ENCODE results near the gene ESD. TPM values are rescaled to one million over a fixed set of nuclear protein-coding genes. Genes with fewer than 3 reads are reported as not detected.

Gene ESD
- total RNA-seq, 1 donor from 2014 or later: 88.4 TPM

- Histone ChIP-seq H3K27ac (no peak overlapping the region), H3K36me3 (no peaks in the 10 kb centered on the region), H3K27me3 (no peaks in the 10 kb centered on the region), H3K4me1 (no peaks in the 10 kb centered on the region), H3K4me3 (no peak overlapping the region), H3K9me3 (no peaks in the 10 kb centered on the region)
- no peak for TF ChIP-seq CTCF (IDR thresholded peaks at IDR 0.05)
- DNase-seq (no peak), ATAC-seq (no peak)
- intact Hi-C loops (cut with DNase I): no loop called here
Observed at GRCh38 chr13:46834657-46835056, 37.7 kb upstream of the ESD start.

- Histone ChIP-seq H3K36me3 (no peaks in the 10 kb centered on the region), H3K9me3 (no peaks in the 10 kb centered on the region), H3K4me3 (no peak overlapping the region), H3K4me1 (no peaks in the 10 kb centered on the region), H3K27me3 (no peaks in the 10 kb centered on the region), H3K27ac (no peak overlapping the region)
- TF ChIP-seq CTCF (IDR thresholded peaks at IDR 0.05): peak; percentile 86
- intact Hi-C loops (cut with DNase I): no loop called here
- peak; percentile 74 for ATAC-seq
- no peak for DNase-seq
Observed at GRCh38 chr13:46831588-46832194, 34.7 kb upstream of the ESD start.

GRCh38 chr13:46830405-46831005 lies 33.5 kb upstream of the ESD start:
- intact Hi-C loops (cut with DNase I): no loop called here
- no peak for DNase-seq
- Histone ChIP-seq H3K36me3 (no peaks in the 10 kb centered on the region), H3K27me3 (no peaks in the 10 kb centered on the region), H3K9me3 (no peaks in the 10 kb centered on the region), H3K4me3 (no peak overlapping the region), H3K4me1 (no peaks in the 10 kb centered on the region), H3K27ac (no peak overlapping the region)
- TF ChIP-seq CTCF (IDR thresholded peaks at IDR 0.05): no peak
- no peak for ATAC-seq

- DNase-seq (no peak), ATAC-seq (no peak)
- H3K4me3 ChIP-seq: no peak overlapping the region
- intact Hi-C loops (cut with DNase I): no loop called here
- H3K4me1 ChIP-seq: no peaks in the 10 kb centered on the region
- H3K36me3 ChIP-seq: no peaks in the 10 kb centered on the region
- no peaks in the 10 kb centered on the region for H3K9me3 ChIP-seq
- H3K27ac ChIP-seq: no peak overlapping the region
- no peaks in the 10 kb centered on the region for H3K27me3 ChIP-seq
- no peak for TF ChIP-seq CTCF (IDR thresholded peaks at IDR 0.05)
Observed at GRCh38 chr13:46822551-46822950, 25.6 kb upstream of the ESD start.

GRCh38 chr13:46817838-46818476 lies 21.0 kb upstream of the ESD start:
- H3K27ac ChIP-seq: no peak overlapping the region
- no peaks in the 10 kb centered on the region for H3K9me3 ChIP-seq
- no peaks in the 10 kb centered on the region for H3K36me3 ChIP-seq
- no peaks in the 10 kb centered on the region for H3K27me3 ChIP-seq
- intact Hi-C loops (cut with DNase I): no loop called here
- H3K4me3 ChIP-seq: no peak overlapping the region
- ATAC-seq (peak; percentile 32), DNase-seq (no peak)
- TF ChIP-seq CTCF (IDR thresholded peaks at IDR 0.05): no peak
- H3K4me1 ChIP-seq: no peaks in the 10 kb centered on the region

Measured in upper lobe of right lung (tissue), 1 donor.